H1 (cell line): Measurements from ENCODE around the gene NIN. TPM values are rescaled to one million over a fixed set of nuclear protein-coding genes. Genes with fewer than 3 reads are reported as not detected.

Experiments
- KDM5A ChIP-seq: fragments of 200-600 bp; IDR thresholded peaks from 2 replicates; pipeline ENCODE4 v1.7.1; 2012; ENCODE audit warnings: mild to moderate bottlenecking, low read length, inconsistent platforms, mixed read lengths
- SIN3A ChIP-seq, 2 experiments: IDR thresholded peaks in 1 of 2; conservative IDR thresholded peaks in 1 of 2; 2 replicates each; pipeline ENCODE4 v1.6.1; 2011 to 2012; ENCODE audit warnings: low read length in 2 of 2, improper control_type of control experiment in 1 of 2, low read depth in 1 of 2, mild to moderate bottlenecking in 1 of 2
- SIX5 ChIP-seq: IDR thresholded peaks from 2 replicates; pipeline ENCODE4 v1.6.1; 2011; ENCODE audit warnings: mild to moderate bottlenecking, low read depth, low read length
- polyA plus RNA-seq, 7 experiments: library from polyadenylated mRNA; depleted of rRNA in 3 of 7; stranded (reverse) in 5 of 7; unstranded in 2 of 7; fragments of >200 nt in 5 of 7; fragments of 200-250 nt in 2 of 7; gene quantifications; 1 replicate in 5 of 7; 2 replicates in 1 of 7; 4 replicates in 1 of 7; pipeline versions ENCODE4 v1.2.1 to v1.2.3, GENCODE V29; 2011 to 2013; ENCODE audit warnings: missing spikeins in 2 of 7, mixed read lengths in 2 of 7
- total RNA-seq: library from RNA; stranded (reverse); fragmentation: NEBNext Ultra II Directional; extraction: Animal tissue kit (Norgen Biotek cat#: 25700); gene quantifications from 2 replicates; pipeline ENCODE4 v1.2.1, GENCODE V29; 2021

The NIN gene
- total and polyA plus RNA-seq, 2 of the 8 experiments (the other 6 are each of a cell fraction or from before 2014, with no cell fraction given): 3.2 to 21.3 TPM

DNA sequence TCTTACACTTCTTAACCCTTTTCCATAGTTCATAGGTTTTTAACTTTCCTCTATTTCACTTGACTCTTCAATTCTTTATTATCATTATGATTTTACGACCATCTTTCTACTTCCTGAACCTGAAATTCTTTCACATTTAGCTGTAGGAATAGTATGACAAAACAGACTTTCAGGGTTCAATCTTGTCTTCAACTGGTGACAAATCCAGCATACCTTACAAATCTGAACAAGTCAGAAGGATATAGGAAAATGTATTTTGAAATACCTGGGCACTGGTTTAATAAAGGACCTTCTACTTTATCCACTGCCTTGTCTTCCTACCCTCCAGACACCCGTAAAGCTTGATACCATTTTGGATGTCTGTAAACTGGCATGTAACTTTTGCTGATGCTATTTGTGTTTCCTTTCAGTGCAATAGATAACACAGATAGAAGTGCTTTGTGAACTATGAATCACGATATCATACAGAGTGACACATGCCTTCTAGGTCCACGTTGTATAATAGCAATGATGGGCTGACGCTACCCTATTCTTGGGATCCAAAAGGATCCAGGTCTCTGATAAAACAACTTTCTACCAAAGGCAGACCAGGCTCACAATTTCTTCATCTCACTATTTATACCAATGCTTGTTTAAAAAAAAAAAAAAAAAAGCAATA, 85.4 kb downstream of the NIN start (continued):
- TF ChIP-seq KDM5A: no peak
- TF ChIP-seq SIX5: no peak
- TF ChIP-seq SIN3A (conservative IDR thresholded peaks at IDR 0.05 in 1 of 2, IDR thresholded peaks at IDR 0.05 in 1 of 2; ENCODE audit: low read depth in 1 of 2, low read length in 2 of 2): no peak
